HG03103 (cell line): ENCODE measurements around the gene SENP5.
A peak's percentile ranks its signal among the peaks of the same experiment; 100 is the strongest.
"Not testable (repeated sequence)": the region's sequence is repeated elsewhere in the genome, so short reads cannot be mapped to it uniquely, and the experiment has no call there.

ENCODE experiments used
- ATAC-seq: cut with Tn5 transposase; IDR thresholded peaks from one replicate; pipeline ENCODE4 v1.9.1; 2021; ENCODE audit warnings: low read depth; ENCODE audit not compliant: unreplicated experiment

The SENP5 gene

GRCh38 chr3:196867507-196868296 lies at the start of gene SENP5:
Gene SENP5 (plus strand): TSS chr3:196867920. CDS start chr3:196885182, 17,262 bp downstream.
- ATAC-seq, result peak; percentile 90

GRCh38 chr3:196821806-196822355 lies 45.8 kb upstream of the SENP5 start:
- no peak for ATAC-seq

DNA sequence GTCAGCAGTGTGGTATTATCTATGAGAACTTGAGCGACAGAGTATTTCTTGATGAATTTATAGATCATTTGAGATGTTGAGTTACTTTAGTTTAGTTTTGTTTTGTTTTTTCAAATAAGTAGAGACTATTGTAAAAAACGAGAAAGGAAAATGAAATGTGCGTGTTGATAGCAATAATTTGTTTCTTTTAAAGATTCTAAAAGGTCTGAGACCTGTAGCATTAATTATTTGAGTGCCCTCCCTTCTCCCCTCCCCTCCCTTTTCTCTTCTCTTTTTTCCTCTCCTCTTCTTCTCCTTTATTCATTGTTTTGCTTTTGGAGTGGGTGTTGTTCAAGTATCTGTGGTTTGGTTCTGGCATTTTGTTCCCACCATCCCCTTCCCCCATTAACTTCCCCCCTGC lies 38.1 kb upstream of the SENP5 start:
- not testable (repeated sequence) for ATAC-seq

GRCh38 chr3:196835086-196835485 lies 32.6 kb upstream of the SENP5 start:
- no peak for ATAC-seq

- not testable (repeated sequence) for ATAC-seq
Measured at GRCh38 chr3:196836626-196837025, 31.1 kb upstream of the SENP5 start.

DNA sequence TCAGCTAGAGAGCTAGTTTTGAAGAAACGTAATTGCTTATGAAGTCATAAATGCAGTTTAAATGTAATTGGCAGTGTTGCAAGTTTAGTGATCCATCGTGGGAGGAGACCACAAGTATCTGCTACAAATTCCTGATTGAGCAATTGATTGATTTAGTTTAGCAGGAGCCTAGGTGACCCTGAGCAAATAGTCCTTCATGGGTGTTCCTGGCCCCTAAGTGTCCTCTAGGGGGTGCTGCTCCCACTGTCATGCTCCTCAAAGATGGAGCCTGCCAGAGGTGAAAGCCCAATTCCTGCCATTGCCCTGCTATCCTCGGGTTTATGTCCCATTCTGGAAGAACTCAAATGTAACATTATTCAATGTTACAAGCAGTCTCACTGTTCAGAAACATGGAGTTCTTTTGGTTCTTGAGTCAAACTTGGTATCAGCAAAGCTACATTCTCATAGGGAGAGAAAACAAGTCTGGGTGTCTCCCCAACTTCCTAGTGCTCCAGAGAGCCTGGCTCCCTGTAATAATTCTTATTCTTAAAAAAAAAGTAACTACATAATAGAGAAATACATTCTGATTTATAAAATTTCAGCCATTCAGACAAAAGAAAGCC lies 29.8 kb upstream of the SENP5 start:
- ATAC-seq, result no peak

DNA sequence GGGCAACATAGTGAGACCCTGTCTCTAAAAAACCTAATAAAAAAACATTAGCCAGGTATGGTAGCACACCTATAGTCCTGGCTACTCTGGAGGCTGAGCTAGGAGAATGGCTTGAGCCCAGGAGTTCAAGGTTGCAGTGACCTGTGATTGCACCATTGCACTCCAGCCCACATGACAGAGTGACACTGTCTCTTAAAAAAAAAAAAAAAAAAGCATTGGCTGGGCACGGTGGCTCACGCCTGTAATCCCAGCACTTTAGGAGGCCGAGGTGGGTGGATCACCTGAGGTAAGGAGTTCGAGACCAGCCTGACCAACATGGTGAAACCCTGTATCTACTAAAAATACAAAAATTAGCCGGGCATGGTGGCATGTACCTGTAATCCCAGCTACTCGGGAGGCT lies 28.4 kb upstream of the SENP5 start:
- ATAC-seq, result not testable (repeated sequence)

GRCh38 chr3:196842567-196843434 lies 24.9 kb upstream of the SENP5 start:
- no peak for ATAC-seq

- ATAC-seq, result no peak
Measured at GRCh38 chr3:196843435-196844110, 24.1 kb upstream of the SENP5 start.

DNA sequence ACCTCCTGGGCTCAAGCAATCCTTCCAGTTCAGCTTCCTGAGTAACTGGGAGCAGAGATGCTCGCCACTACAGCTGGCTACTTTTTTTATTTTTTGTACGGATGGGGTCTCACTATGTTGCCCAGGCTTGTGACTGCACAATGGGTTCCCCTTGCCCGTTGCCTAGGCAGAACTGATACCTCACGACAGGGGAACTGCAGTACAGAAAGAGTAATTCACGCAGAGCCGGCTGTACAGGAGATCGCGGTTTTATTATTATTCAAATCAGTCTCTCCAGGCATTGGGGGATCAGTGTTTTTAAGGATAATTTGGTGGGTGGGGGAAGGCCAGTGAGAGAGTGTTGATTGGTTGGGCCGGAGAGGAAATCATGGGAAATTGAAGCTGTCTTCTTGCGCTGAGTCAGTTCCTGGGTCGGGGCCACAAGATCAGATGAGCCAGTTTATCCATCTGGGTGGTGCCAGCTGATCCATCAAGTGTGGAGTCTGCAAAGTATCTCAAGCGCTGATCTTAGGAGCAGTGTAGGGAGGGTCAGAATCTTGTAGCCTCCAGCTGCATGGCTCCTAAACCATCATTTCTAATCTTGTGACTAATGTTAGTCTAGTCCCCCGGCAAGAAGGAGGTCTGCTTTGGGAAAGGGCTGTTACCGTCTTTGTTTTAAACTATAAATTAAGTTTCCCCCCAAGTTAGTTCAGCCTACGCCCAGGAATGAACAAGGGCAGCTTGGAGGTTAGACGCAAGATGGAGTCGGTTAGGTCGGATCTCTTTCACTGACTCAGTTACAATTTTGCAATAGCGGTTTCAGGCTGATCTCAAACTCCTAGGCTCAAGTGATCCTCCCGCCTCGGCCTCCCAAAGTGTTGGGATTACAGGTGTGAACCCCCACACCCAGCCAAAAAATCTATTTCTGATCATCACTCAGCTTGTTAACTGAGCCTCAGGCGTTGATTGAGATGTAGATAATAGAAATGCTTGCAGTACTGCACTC lies 23.2 kb upstream of the SENP5 start:
- not testable (repeated sequence) for ATAC-seq

DNA sequence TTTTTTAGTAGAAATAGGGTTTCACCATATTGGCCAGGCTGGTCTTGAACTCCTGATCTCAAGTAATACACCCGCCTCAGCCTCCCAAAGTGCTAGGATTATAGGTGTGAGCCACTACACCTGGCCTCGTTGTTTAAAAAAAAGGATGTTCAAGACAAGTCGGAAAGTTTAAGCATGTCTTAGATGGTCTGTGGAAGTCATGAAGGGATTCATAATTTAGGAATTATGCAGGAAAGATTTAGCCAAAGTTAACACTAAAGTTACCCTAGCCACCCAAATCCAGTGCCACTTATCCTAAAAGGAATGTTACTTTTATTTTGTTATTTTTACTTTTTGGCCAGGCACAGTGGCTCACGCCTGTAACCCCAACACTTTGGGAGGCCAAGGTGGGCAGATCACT lies 19.3 kb upstream of the SENP5 start:
- ATAC-seq, result not testable (repeated sequence)

DNA sequence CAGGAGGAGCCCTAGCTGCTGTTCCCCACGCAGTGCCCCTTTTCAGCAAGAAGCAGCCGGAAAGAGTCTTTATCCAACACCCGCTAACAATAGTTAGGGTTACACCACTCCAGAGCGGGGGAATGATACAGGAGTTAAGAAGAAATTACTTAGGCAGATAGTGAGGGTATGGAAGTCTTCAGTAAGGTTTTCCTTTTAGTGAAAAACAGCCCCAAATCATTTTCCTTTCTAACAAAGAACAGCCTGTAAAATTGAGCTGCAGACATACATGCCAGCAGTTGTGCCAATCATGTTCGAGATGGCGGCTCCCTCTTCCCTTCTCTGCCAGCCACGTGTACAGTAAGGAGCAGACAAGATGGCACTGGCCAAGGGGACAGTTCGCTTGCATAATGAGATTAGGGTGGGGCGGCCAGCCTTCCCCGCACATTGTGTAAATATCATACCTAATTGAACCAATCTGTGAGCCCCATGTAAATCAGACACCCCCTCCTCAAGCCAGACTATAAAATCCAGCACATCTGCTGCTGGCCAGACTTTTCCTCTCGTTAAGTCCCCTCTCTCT lies 18.5 kb upstream of the SENP5 start:
- ATAC-seq, result no peak

DNA sequence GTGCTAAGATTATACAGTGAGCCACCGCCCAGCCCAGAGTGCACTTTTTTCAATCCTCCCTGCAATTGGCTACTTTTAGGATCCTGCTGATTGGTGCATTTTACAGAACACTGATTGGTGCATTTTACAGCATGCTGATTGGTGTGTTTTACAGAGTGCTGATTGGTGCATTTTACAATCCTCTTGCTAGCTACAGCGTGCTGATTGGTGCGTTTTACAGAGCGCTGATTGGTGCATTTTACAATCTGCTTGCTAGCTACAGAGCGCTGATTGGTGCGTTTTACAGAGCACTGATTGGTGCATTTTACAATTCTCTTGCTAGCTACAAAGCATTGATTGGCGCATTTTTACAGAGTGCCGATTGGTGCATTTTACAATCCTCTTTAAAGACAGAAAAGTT lies 4.7 kb upstream of the SENP5 start:
- ATAC-seq, result not testable (repeated sequence)

GRCh38 chr3:196867155-196867506 lies 589 bp upstream of the SENP5 start:
- no peak for ATAC-seq

- ATAC-seq, result peak; percentile 13
Measured at GRCh38 chr3:196868297-196868661, 559 bp downstream of the SENP5 start.

DNA sequence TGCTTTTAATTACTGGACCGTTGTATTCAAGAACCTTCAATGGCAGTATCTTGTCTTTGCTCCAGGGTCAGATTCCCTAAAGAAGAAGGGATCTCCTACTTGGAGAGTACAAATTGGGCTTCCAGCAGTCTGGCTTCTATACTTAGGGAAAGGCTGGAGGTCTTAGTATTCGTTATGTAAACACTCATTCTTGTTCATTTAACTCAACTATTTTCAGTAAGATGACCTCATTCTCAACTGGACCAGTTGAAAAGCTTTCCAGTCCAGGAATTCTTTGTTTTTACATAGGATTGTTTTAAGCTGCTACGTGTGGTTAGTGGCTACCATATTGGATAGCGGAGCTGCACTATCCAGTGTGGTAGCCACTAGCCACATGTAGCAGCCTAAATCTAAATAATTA lies 4.6 kb downstream of the SENP5 start:
- no peak for ATAC-seq

DNA sequence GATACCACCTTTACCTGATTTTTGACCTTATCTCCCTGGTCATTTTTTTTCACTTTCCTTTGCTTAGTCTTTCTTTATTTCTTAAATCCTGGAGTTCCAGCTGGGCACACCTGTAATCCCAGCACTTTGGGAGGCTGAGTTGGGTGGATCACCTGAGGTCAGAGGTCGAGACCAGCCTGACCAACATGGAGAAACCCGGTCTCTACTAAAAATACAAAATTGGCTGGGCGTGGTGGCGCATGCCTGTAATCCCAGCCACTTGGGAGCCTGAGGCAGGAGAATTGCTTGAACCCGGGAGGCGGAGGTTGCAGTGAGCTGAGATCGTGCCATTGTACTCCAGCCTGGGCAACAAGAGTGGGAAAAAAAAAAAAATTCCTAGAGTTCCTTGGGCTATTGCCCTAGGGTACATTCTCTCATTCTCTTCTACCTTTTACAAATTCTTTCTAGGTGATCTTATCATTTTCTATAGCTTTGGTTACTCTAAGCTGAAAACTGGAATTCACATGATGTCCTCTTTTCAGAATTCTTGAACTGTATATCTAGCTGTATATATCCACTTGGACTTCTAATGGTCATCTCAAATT lies 6.9 kb downstream of the SENP5 start:
- ATAC-seq, result not testable (repeated sequence)

DNA sequence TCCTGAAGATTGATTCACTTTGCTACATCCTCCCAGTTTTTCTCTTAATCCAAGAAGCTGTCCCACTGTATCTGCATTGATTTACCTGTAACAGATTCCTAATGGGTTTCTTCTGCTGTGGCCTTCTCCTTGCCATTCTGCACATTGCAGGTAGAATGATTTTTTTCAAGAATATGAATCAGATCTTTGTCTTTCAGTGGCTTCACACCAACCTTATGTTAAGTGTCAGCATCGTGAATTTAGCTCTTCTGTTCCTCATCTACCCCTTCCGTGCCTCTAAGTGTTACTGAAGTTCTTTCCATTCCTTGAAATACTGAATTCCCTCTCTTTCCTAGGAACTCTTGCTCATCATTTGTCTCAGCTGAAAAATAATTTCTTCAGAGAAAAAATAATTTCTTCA lies 7.5 kb downstream of the SENP5 start:
- ATAC-seq, result no peak

DNA sequence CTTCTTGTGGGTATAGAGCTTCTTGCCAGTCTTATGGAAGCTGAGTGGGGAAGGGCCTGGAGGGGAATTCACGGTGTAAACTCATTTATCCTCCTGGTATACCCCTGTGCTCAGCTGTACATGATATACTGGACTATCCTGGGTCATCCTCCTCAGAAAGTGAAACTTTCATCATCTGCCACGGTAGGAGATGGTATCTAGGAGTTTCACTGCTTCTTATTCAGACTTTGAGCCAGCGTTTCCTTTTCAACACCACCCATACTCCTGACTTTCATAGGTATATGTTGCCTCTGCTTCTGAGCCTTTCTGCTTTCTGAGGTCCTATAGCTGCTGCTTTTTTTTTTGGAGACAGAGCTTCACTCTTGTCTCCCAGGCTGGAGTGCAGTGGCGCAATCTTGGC lies 15.6 kb downstream of the SENP5 start:
- no peak for ATAC-seq
